NCI-H1694 (cell line): ENCODE data around the gene DLX6.
A peak's percentile ranks its signal among the peaks of the same experiment; 100 is the strongest.

ENCODE experiments used
- DNase-seq: peaks from one replicate; lab custom pipeline; 2025; lab: John Stamatoyannopoulos, UW

DLX6 gene

GRCh38 chr7:97005183-97006054 lies at the start of gene DLX6:
DLX6 (plus strand) TSS chr7:97005553; CDS start chr7:97005978, 425 bp downstream.
- peak; percentile 94 for DNase-seq

GRCh38 chr7:96959135-96959534 lies 46.2 kb upstream of the DLX6 start:
- no peak for DNase-seq

- DNase-seq = no peak
Observed at GRCh38 chr7:96962221-96962885, 43.0 kb upstream of the DLX6 start.

- DNase-seq = no peak
Observed at GRCh38 chr7:96968981-96969380, 36.4 kb upstream of the DLX6 start.

- no peak for DNase-seq
Observed at GRCh38 chr7:96970739-96971138, 34.6 kb upstream of the DLX6 start.

- DNase-seq = no peak
Observed at GRCh38 chr7:96973986-96974385, 31.4 kb upstream of the DLX6 start.

- no peak for DNase-seq
Observed at GRCh38 chr7:96976106-96976505, 29.2 kb upstream of the DLX6 start.

- DNase-seq = no peak
Observed at GRCh38 chr7:96977445-96977844, 27.9 kb upstream of the DLX6 start.

- no peak for DNase-seq
Observed at GRCh38 chr7:96979551-96980276, 25.6 kb upstream of the DLX6 start.

- DNase-seq = no peak
Observed at GRCh38 chr7:96982586-96982985, 22.8 kb upstream of the DLX6 start.

- no peak for DNase-seq
Observed at GRCh38 chr7:96985992-96986391, 19.4 kb upstream of the DLX6 start.

- DNase-seq = no peak
Observed at GRCh38 chr7:96986901-96987300, 18.5 kb upstream of the DLX6 start.

GRCh38 chr7:96987719-96988118 lies 17.6 kb upstream of the DLX6 start:
- no peak for DNase-seq

- no peak for DNase-seq
Observed at GRCh38 chr7:96989241-96989858, 16.0 kb upstream of the DLX6 start.

GRCh38 chr7:96989859-96990317 lies 15.5 kb upstream of the DLX6 start:
- no peak for DNase-seq

GRCh38 chr7:96991546-96992191 lies 13.7 kb upstream of the DLX6 start:
- no peak for DNase-seq

GRCh38 chr7:96992192-96993005 lies 13.0 kb upstream of the DLX6 start:
- no peak for DNase-seq

GRCh38 chr7:96993094-96993865 lies 12.1 kb upstream of the DLX6 start:
- DNase-seq = no peak

- no peak for DNase-seq
Observed at GRCh38 chr7:96993980-96994379, 11.4 kb upstream of the DLX6 start.
